Suprapubic skin (tissue), 3 donors: ENCODE results near the gene LHFPL4.

ENCODE experiments used
- EP300 ChIP-seq: sonication (generic); formaldehyde crosslinking; IDR thresholded peaks from one replicate; pipeline ENCODE4 v1.6.1; 2017; ENCODE audit warnings: antibody characterized with exemption
- TF ChIP-seq, protein P1 (sequence below), 2 donors: fragments of 200-600 bp in 1 of 2; fragments of 450-650 bp in 1 of 2; sonication (generic) in 1 of 2; IDR thresholded peaks; one replicate each; pipeline ENCODE4 v1.5.1; 2016 to 2019; ENCODE audit warnings: antibody characterized with exemption in 2 of 2, mild to moderate bottlenecking in 1 of 2, moderate library complexity in 1 of 2

DNA sequence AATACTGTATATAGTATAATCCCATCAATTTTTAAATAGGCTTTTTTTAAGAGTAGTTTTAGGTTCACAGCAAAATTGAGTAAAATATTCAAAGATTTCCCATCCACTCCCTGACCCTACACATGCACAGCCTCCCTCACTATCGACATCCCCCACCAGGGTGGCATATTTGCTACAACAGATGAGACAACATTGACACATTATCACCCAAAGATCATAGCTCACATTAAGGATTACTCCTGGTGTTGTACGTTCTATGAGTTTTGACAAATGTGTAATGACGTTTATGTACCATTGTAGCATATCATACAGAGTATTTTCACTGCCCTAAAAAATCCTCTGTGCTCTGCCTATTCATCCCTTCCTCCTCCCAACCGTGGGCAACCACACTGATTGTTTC is 39.3 kb downstream of the LHFPL4 start:
- TF ChIP-seq EP300: no peak
- TF ChIP-seq, protein P1, sequence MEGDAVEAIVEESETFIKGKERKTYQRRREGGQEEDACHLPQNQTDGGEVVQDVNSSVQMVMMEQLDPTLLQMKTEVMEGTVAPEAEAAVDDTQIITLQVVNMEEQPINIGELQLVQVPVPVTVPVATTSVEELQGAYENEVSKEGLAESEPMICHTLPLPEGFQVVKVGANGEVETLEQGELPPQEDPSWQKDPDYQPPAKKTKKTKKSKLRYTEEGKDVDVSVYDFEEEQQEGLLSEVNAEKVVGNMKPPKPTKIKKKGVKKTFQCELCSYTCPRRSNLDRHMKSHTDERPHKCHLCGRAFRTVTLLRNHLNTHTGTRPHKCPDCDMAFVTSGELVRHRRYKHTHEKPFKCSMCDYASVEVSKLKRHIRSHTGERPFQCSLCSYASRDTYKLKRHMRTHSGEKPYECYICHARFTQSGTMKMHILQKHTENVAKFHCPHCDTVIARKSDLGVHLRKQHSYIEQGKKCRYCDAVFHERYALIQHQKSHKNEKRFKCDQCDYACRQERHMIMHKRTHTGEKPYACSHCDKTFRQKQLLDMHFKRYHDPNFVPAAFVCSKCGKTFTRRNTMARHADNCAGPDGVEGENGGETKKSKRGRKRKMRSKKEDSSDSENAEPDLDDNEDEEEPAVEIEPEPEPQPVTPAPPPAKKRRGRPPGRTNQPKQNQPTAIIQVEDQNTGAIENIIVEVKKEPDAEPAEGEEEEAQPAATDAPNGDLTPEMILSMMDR (IDR thresholded peaks at IDR 0.05): no peak
